SK-N-SH treated with all-trans-retinoic acid at 6 μM for 48 hours (cell line): Measurements from ENCODE around the gene KRTAP20-3.

Experiments
- ARNTL ChIP-seq: fragments of 450-650 bp; formaldehyde crosslinking; IDR thresholded peaks from 2 replicates; pipeline ENCODE4 v1.5.0; 2020; ENCODE audit warnings: low read depth, mild to moderate bottlenecking, moderate library complexity, borderline replicate concordance
- BACH2 ChIP-seq: fragments of 250-450 bp; sonication (Bioruptor Pico); IDR thresholded peaks from 2 replicates; pipeline ENCODE4 v1.9.0; 2021; ENCODE audit warnings: mild to moderate bottlenecking, borderline replicate concordance
- GLIS3 ChIP-seq: fragments of 250-450 bp; sonication (Bioruptor Pico); IDR thresholded peaks from 2 replicates; pipeline ENCODE4 v1.5.0; 2020; ENCODE audit warnings: mild to moderate bottlenecking, moderate library complexity
- RARB ChIP-seq: fragments of 250-450 bp; sonication (Bioruptor Pico); IDR thresholded peaks from 2 replicates; pipeline ENCODE4 v1.8.0; 2021; ENCODE audit warnings: mild to moderate bottlenecking, moderate library complexity
- TOX ChIP-seq: fragments of 250-450 bp; sonication (Bioruptor Pico); IDR thresholded peaks from 2 replicates; pipeline ENCODE4 v1.8.0; 2021; ENCODE audit warnings: mild to moderate bottlenecking, moderate library complexity, borderline replicate concordance
- ZFP3 ChIP-seq: fragments of 250-450 bp; sonication (Bioruptor Pico); IDR thresholded peaks from 2 replicates; pipeline ENCODE4 v1.5.0; 2020; ENCODE audit warnings: mild to moderate bottlenecking, moderate library complexity
- ZFP30 ChIP-seq: fragments of 450-650 bp; formaldehyde crosslinking; IDR thresholded peaks from 2 replicates; pipeline ENCODE4 v1.5.0; 2022; ENCODE audit warnings: mild to moderate bottlenecking, moderate library complexity
- TF ChIP-seq, protein P1 (sequence below): fragments of 250-450 bp; sonication (Bioruptor Pico); IDR thresholded peaks from 2 replicates; pipeline ENCODE4 v1.8.0; 2020; ENCODE audit warnings: mild to moderate bottlenecking, moderate library complexity, borderline replicate concordance

DNA sequence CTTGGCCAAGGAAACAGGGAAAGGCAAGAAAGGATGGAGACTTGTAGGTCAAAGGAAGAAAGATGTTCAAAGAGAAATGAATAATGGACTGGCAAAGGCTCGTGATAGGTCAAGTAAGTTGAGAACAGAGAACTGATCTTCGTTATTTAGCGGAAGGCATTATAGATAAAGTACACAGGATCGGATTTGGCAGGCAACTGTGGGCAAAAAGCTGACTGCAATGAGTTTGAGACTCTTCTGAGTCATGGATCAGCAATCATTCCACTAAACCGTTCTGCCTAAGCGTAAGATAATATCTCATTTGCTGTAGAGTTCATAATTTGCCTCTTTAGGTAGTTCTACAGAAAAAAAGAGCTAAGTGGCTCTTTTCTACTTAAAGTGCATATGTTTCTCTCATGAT, 41.8 kb downstream of the KRTAP20-3 start:
- TF ChIP-seq RARB (CRISPR knock-in tag) (no peak), ARNTL (no peak), GLIS3 (no peak), BACH2 (CRISPR knock-in tag) (no peak), ZFP30 (CRISPR knock-in tag) (no peak), ZFP3 (no peak), TOX (CRISPR knock-in tag) (no peak)
- TF ChIP-seq, protein P1, sequence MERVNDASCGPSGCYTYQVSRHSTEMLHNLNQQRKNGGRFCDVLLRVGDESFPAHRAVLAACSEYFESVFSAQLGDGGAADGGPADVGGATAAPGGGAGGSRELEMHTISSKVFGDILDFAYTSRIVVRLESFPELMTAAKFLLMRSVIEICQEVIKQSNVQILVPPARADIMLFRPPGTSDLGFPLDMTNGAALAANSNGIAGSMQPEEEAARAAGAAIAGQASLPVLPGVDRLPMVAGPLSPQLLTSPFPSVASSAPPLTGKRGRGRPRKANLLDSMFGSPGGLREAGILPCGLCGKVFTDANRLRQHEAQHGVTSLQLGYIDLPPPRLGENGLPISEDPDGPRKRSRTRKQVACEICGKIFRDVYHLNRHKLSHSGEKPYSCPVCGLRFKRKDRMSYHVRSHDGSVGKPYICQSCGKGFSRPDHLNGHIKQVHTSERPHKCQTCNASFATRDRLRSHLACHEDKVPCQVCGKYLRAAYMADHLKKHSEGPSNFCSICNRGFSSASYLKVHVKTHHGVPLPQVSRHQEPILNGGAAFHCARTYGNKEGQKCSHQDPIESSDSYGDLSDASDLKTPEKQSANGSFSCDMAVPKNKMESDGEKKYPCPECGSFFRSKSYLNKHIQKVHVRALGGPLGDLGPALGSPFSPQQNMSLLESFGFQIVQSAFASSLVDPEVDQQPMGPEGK, result no peak
